GM12878 (cell line): ENCODE results near the gene GABRB1. TPM values are rescaled to one million over a fixed set of nuclear protein-coding genes. Genes with fewer than 3 reads are reported as not detected.

Experiments used
- ATAC-seq: fragments of 200-7000 bp; cut with Tn5 transposase; 3 replicates; pipeline ENCODE4 v1.9.1; 2020; ENCODE audit warnings: mild to moderate bottlenecking, moderate library complexity
- BruUV-seq: library from RNA; stranded (reverse); fragments of 400-500 nt; replicated peaks from 2 replicates; lab custom pipeline; 2021; lab: Mats Ljungman, UMichigan
- CTCF ChIA-PET: fragments of 300-600 bp; sonication (Branson Sonifier 250); formaldehyde crosslinking; extraction: SDS; loops from one replicate; lab custom pipeline; 2021; ENCODE audit warnings: inconsistent platforms; lab: Yijun Ruan, JAX
- POLR2A ChIA-PET: fragments of 350-600 bp; formaldehyde crosslinking; extraction: SDS; loops from one replicate; lab custom pipeline; 2021; ENCODE audit warnings: inconsistent platforms; lab: Charles Lee
- RAD21 ChIA-PET: fragments of 300-600 bp; sonication (Branson Sonifier 250); formaldehyde crosslinking; loops from one replicate; lab custom pipeline; 2023; ENCODE audit warnings: antibody characterized with exemption; ENCODE audit not compliant: unreplicated experiment; lab: Charles Lee
- SMC1A ChIA-PET: fragments of 300-600 bp; sonication (Branson Sonifier 250); formaldehyde crosslinking; loops from one replicate; lab custom pipeline; 2023; ENCODE audit not compliant: unreplicated experiment, uncharacterized antibody; lab: Charles Lee
- DNase-seq: peaks from one replicate; pipeline ENCODE4 v3.0.0-alpha.2; 2011; ENCODE audit warnings: low read depth, low spot score
- FAIRE-seq: peaks from 3 replicates; lab custom pipeline; 2011; peaks lifted over from hg19 to GRCh38; lab: Jason Lieb, UNC
- H2AFZ ChIP-seq: 2 replicates; pipeline ENCODE4 v1.6.0; 2011; ENCODE audit warnings: low read depth, low read length, control low read depth; ENCODE audit not compliant: control insufficient read depth
- H3K27ac ChIP-seq: 2 replicates; pipeline ENCODE4 v1.5.1; 2011; ENCODE audit warnings: control low read depth; ENCODE audit not compliant: control insufficient read depth, insufficient read depth
- H3K27me3 ChIP-seq, 2 experiments: replicated peaks in 1 of 2; 2 replicates each; pipeline versions ENCODE4 v1.6.0 to v1.6.1; 2011; ENCODE audit warnings: low read length in 1 of 2; ENCODE audit not compliant: control insufficient read depth in 2 of 2, insufficient read depth in 2 of 2
- H3K36me3 ChIP-seq, 2 experiments: 2 replicates each; pipeline ENCODE4 v1.5.1; 2011; ENCODE audit warnings: low read length in 1 of 2; ENCODE audit not compliant: control insufficient read depth in 2 of 2, insufficient read depth in 2 of 2
- H3K4me1 ChIP-seq: 2 replicates; pipeline ENCODE4 v1.6.1; 2011; ENCODE audit warnings: mild to moderate bottlenecking, low read length, moderate library complexity, mixed read lengths; ENCODE audit not compliant: control insufficient read depth, insufficient read depth
- H3K4me2 ChIP-seq: 2 replicates; pipeline ENCODE4 v1.6.0; 2011; ENCODE audit warnings: control low read depth; ENCODE audit not compliant: control insufficient read depth, insufficient read depth
- H3K4me3 ChIP-seq: fragments of 200-600 bp; sonication (generic); 2 replicates; pipeline ENCODE4 v1.5.1; 2016
- H3K79me2 ChIP-seq: 2 replicates; pipeline ENCODE4 v1.6.0; 2011; ENCODE audit warnings: low read length; ENCODE audit not compliant: control insufficient read depth, insufficient read depth
- H3K9ac ChIP-seq: 2 replicates; pipeline ENCODE4 v1.8.0; 2011; ENCODE audit warnings: low read length, control low read depth, mixed read lengths; ENCODE audit not compliant: control insufficient read depth, insufficient read depth
- H3K9me3 ChIP-seq: replicated peaks from 3 replicates; pipeline ENCODE4 v1.5.1; 2011; ENCODE audit warnings: mild to moderate bottlenecking, low read length; ENCODE audit not compliant: control insufficient read depth, insufficient read depth
- H4K20me1 ChIP-seq: 2 replicates; pipeline ENCODE4 v1.6.0; 2011; ENCODE audit not compliant: control insufficient read depth, insufficient read depth
- BACH1 ChIP-seq: fragments of 450-650 bp; IDR thresholded peaks from 2 replicates; pipeline ENCODE4 v1.6.1; 2017; ENCODE audit warnings: mild to moderate bottlenecking, borderline replicate concordance
- BRCA1 ChIP-seq: IDR thresholded peaks from 2 replicates; pipeline ENCODE4 v1.6.1; 2011; ENCODE audit warnings: low read depth, low read length, improper control_type of control experiment
- HDGF ChIP-seq: fragments of 450-650 bp; IDR thresholded peaks from 2 replicates; pipeline ENCODE4 v1.6.1; 2016; ENCODE audit warnings: antibody characterized with exemption
- IRF4 ChIP-seq: IDR thresholded peaks from 2 replicates; pipeline ENCODE4 v1.6.1; 2011; ENCODE audit warnings: low read depth, low read length
- KDM1A ChIP-seq: fragments of 200-600 bp; sonication (generic); IDR thresholded peaks from 2 replicates; pipeline ENCODE4 v1.6.1; 2016; ENCODE audit warnings: borderline replicate concordance
- PML ChIP-seq: IDR thresholded peaks from 2 replicates; pipeline ENCODE4 v1.6.1; 2012; ENCODE audit warnings: low read length, inconsistent platforms
- RCOR1 ChIP-seq: conservative IDR thresholded peaks from 2 replicates; pipeline ENCODE4 v1.6.1; 2012; ENCODE audit warnings: low read depth, low read length, improper control_type of control experiment
- SIX5 ChIP-seq: IDR thresholded peaks from 2 replicates; pipeline ENCODE4 v1.6.1; 2011; ENCODE audit warnings: mild to moderate bottlenecking, low read depth, low read length, moderate library complexity; ENCODE audit not compliant: severe bottlenecking
- SRF ChIP-seq, 2 experiments: IDR thresholded peaks; 2 replicates each; pipeline ENCODE4 v1.6.1; 2011; ENCODE audit warnings: low read depth in 2 of 2, low read length in 2 of 2, mild to moderate bottlenecking in 1 of 2, moderate library complexity in 1 of 2
- TAF1 ChIP-seq: IDR thresholded peaks from 2 replicates; pipeline ENCODE4 v1.6.1; 2011; ENCODE audit warnings: mild to moderate bottlenecking, low read depth, low read length, borderline replicate concordance
- TBL1XR1 ChIP-seq: IDR thresholded peaks from 2 replicates; pipeline ENCODE4 v1.6.1; 2012; ENCODE audit warnings: low read depth, low read length, improper control_type of control experiment
- YBX1 ChIP-seq: fragments of 450-650 bp; IDR thresholded peaks from 2 replicates; pipeline ENCODE4 v1.6.1; 2016; ENCODE audit warnings: antibody characterized with exemption
- ZNF622 ChIP-seq: fragments of 450-650 bp; IDR thresholded peaks from 2 replicates; pipeline ENCODE4 v1.6.1; 2017; ENCODE audit warnings: mild to moderate bottlenecking, inconsistent platforms
- ZSCAN29 ChIP-seq: fragments of 450-650 bp; IDR thresholded peaks from 2 replicates; pipeline ENCODE4 v1.6.1; 2017; ENCODE audit warnings: mild to moderate bottlenecking, moderate library complexity
- WGBS: methylation state at CpG from one replicate; pipeline ENCODE4 v1.1.6; 2016; ENCODE audit warnings: low lambda C conversion rate; ENCODE audit not compliant: insufficient replicate concordance, insufficient coverage; ENCODE audit errors: missing lambda C conversion rate; 5-methylcytosine and 5-hydroxymethylcytosine counted together
- in situ Hi-C: fragments of 300-500 bp; cut with MboI; formaldehyde crosslinking; loops from 9 replicates; pipeline ENCODE4 v1.14.3; 2018; ENCODE audit warnings: mixed read lengths
- intact Hi-C: fragments of 100-400 bp; cut with micrococcal nuclease; formaldehyde crosslinking; loops from one replicate; pipeline ENCODE4 v1.14.2; 2022; ENCODE audit not compliant: unreplicated experiment
- polyA plus RNA-seq, 11 experiments: library from polyadenylated mRNA; depleted of rRNA in 4 of 11; unstranded in 6 of 11; stranded (reverse) in 5 of 11; fragments of >200 nt; fragmentation: Nextera tagmentation in 4 of 11; fragmentation: Illumina TruSeq in 1 of 11; extraction: Ambion mirVana in 4 of 11; extraction: Trizol in 1 of 11; gene quantifications; 1 replicate in 1 of 11; 2 replicates in 10 of 11; pipeline versions ENCODE4 v1.2.1 to v1.2.3, GENCODE V29; 2011 to 2016; ENCODE audit warnings: inconsistent platforms in 2 of 11, missing spikeins in 2 of 11, low read depth in 1 of 11
- total RNA-seq, 4 experiments: library from RNA; depleted of rRNA in 3 of 4; stranded (reverse); fragments of >200 nt in 3 of 4; fragmentation: Illumina TruSeq in 1 of 4; extraction: Trizol in 1 of 4; gene quantifications; 2 replicates each; pipeline versions ENCODE4 v1.2.1 to v1.2.3, GENCODE V29; 2013 to 2021
- TF ChIP-seq, protein P1 (sequence below): fragments of 450-650 bp; IDR thresholded peaks from 2 replicates; pipeline ENCODE4 v1.6.1; 2017; ENCODE audit warnings: mild to moderate bottlenecking
- TF ChIP-seq, protein P2 (sequence below): fragments of 450-650 bp; IDR thresholded peaks from 2 replicates; pipeline ENCODE4 v1.6.1; 2017; ENCODE audit warnings: mild to moderate bottlenecking, moderate library complexity

The GABRB1 gene
- total and polyA plus RNA-seq, 10 of the 15 experiments (the other 5 are each of a cell fraction or from before 2014, with no cell fraction given) = 0.13 to 0.92 TPM; not detected in 8

DNA sequence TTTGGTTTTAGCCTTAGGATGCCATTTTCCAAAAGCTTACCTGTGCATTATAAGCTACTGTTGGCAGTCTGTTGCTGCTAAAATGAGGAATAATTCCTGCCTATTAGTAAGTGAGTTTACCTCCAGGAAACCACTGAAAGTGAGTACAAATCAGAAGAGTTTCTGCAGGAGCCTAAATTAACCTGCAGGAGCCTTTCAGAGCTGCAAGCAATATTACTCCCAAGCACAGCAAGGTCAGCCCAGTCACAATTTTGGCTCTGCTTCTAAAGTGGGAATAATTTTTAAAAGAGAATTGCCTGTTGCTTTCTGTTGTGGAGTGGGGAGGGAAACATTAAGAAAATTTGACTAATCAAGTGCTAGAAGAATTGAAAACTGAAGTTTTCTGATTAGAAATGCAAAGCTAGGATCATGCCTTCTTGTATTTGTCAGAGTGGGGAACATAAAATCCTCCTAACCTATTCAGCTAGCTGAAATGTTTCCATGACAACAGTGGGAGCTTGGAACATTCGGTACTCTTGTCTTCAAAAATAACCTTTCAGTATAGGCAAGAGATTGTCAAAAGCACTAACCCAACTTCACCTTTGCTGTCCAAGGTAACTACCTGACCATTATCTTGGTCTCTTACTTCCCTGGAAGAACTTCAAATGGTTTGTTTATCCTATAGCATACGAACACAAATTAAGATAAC lies 239.0 kb downstream of the GABRB1 start:
- intact Hi-C loops = no loop called here
- H3K4me1 ChIP-seq = no peaks in the 10 kb centered on the region
- no peaks in the 10 kb centered on the region for H3K79me2 ChIP-seq
- in situ Hi-C loops = no loop called here
- BruUV-seq = no TSS peak
- no peak overlapping the region for H3K4me3 ChIP-seq
- H3K36me3 ChIP-seq = no peaks in the 10 kb centered on the region
- ATAC-seq = no peak
- RAD21 ChIA-PET = no interaction called here
- POLR2A ChIA-PET = interaction anchor here (0.6 kb wide), 1 partner anchor 98 kb away, joined by 3 read pairs; no protein-coding TSS in a partner anchor
- SMC1A ChIA-PET = interaction anchor here (1.1 to 1.6 kb wide), 3 partner anchors 11 to 48 kb away, joined by 3 to 5 read pairs (median 4); no protein-coding TSS in a partner anchor
- H4K20me1 ChIP-seq = no peaks in the 10 kb centered on the region
- FAIRE-seq = no peak
- CTCF ChIA-PET = interaction anchor here (0.6 to 1.6 kb wide), 2 partner anchors 46 to 464 kb away, joined by 3 to 4 read pairs; no protein-coding TSS in a partner anchor
- no peak overlapping the region for H2AFZ ChIP-seq
- no peak overlapping the region for H3K27ac ChIP-seq
- no peaks in the 10 kb centered on the region for H3K27me3 ChIP-seq
- no peaks in the 10 kb centered on the region for H3K9me3 ChIP-seq
- H3K4me2 ChIP-seq = no peak overlapping the region
- H3K9ac ChIP-seq = no peak overlapping the region
- DNase-seq = no peak
- 23% methylated on average over 2 of the region's 2 CpGs for WGBS
- no peak for TF ChIP-seq TBL1XR1
- TF ChIP-seq KDM1A = no peak
- TF ChIP-seq, protein P1, sequence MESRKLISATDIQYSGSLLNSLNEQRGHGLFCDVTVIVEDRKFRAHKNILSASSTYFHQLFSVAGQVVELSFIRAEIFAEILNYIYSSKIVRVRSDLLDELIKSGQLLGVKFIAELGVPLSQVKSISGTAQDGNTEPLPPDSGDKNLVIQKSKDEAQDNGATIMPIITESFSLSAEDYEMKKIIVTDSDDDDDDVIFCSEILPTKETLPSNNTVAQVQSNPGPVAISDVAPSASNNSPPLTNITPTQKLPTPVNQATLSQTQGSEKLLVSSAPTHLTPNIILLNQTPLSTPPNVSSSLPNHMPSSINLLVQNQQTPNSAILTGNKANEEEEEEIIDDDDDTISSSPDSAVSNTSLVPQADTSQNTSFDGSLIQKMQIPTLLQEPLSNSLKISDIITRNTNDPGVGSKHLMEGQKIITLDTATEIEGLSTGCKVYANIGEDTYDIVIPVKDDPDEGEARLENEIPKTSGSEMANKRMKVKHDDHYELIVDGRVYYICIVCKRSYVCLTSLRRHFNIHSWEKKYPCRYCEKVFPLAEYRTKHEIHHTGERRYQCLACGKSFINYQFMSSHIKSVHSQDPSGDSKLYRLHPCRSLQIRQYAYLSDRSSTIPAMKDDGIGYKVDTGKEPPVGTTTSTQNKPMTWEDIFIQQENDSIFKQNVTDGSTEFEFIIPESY = no peak
- TF ChIP-seq SRF (IDR thresholded peaks at IDR 0.05; ENCODE audit: low read depth in 2 of 2, low read length in 2 of 2) = no peak
- TF ChIP-seq, protein P2, sequence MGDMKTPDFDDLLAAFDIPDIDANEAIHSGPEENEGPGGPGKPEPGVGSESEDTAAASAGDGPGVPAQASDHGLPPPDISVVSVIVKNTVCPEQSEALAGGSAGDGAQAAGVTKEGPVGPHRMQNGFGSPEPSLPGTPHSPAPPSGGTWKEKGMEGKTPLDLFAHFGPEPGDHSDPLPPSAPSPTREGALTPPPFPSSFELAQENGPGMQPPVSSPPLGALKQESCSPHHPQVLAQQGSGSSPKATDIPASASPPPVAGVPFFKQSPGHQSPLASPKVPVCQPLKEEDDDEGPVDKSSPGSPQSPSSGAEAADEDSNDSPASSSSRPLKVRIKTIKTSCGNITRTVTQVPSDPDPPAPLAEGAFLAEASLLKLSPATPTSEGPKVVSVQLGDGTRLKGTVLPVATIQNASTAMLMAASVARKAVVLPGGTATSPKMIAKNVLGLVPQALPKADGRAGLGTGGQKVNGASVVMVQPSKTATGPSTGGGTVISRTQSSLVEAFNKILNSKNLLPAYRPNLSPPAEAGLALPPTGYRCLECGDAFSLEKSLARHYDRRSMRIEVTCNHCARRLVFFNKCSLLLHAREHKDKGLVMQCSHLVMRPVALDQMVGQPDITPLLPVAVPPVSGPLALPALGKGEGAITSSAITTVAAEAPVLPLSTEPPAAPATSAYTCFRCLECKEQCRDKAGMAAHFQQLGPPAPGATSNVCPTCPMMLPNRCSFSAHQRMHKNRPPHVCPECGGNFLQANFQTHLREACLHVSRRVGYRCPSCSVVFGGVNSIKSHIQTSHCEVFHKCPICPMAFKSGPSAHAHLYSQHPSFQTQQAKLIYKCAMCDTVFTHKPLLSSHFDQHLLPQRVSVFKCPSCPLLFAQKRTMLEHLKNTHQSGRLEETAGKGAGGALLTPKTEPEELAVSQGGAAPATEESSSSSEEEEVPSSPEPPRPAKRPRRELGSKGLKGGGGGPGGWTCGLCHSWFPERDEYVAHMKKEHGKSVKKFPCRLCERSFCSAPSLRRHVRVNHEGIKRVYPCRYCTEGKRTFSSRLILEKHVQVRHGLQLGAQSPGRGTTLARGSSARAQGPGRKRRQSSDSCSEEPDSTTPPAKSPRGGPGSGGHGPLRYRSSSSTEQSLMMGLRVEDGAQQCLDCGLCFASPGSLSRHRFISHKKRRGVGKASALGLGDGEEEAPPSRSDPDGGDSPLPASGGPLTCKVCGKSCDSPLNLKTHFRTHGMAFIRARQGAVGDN = no peak
- no peak for TF ChIP-seq TAF1
- no peak for TF ChIP-seq SIX5
- no peak for TF ChIP-seq BACH1
- no peak for TF ChIP-seq ZSCAN29
- no peak for TF ChIP-seq ZNF622
- TF ChIP-seq HDGF = no peak
- TF ChIP-seq PML = no peak
- no peak for TF ChIP-seq IRF4
- TF ChIP-seq RCOR1 = no peak
- no peak for TF ChIP-seq YBX1
- TF ChIP-seq BRCA1 = no peak
